ENCODE data around the gene PLK2. TPM values are rescaled to one million over a fixed set of nuclear protein-coding genes. Genes with fewer than 3 reads are reported as not detected.

The PLK2 gene
- total RNA-seq, 4 donors from 2014 or later = 18.2 to 61.4 (median 36.4) TPM

- Histone ChIP-seq H3K36me3 (peaks cover 0 to 19% of the 10 kb centered on the region in 2 donors), H3K27me3 (no peaks in the 10 kb centered on the region), H3K27ac (no peak overlapping the region), H3K9me3 (no peaks in the 10 kb centered on the region), H3K4me3 (no peak overlapping the region), H3K4me1 (peaks cover 0 to 5% (median 0%) of the 10 kb centered on the region in 3 donors)
- 79 to 86% methylated on average over 2 to 3 of the region's 3 CpGs for WGBS, 2 donors (ENCODE audit: low coverage in 1 of 2)
- ATAC-seq = no peak
- TF ChIP-seq CTCF (IDR thresholded peaks at IDR 0.05) (no peak), POLR2AphosphoS5 (IDR thresholded peaks at IDR 0.05) (no peak), POLR2A (IDR thresholded peaks at IDR 0.05) (no peak), EP300 (IDR thresholded peaks at IDR 0.05) (no peak)
Measured at GRCh38 chr5:58450018-58450417, 9.9 kb downstream of the PLK2 start.

GRCh38 chr5:58447226-58447625 lies 12.7 kb downstream of the PLK2 start:
- no peak for TF ChIP-seq CTCF (IDR thresholded peaks at IDR 0.05)
- no peak for TF ChIP-seq POLR2AphosphoS5 (IDR thresholded peaks at IDR 0.05)
- TF ChIP-seq EP300 (IDR thresholded peaks at IDR 0.05) = no peak
- TF ChIP-seq POLR2A (IDR thresholded peaks at IDR 0.05) = no peak
- ATAC-seq = no peak
- no peaks in the 10 kb centered on the region for H3K36me3 ChIP-seq
- H3K4me1 ChIP-seq = no peaks in the 10 kb centered on the region
- no peak overlapping the region for H3K27ac ChIP-seq
- H3K9me3 ChIP-seq = no peaks in the 10 kb centered on the region
- WGBS, 2 donors (ENCODE audit: low coverage in 1 of 2) = 71 to 75% methylated on average over 2 of the region's 2 CpGs
- H3K27me3 ChIP-seq = peaks cover 10% of the 10 kb centered on the region
- H3K4me3 ChIP-seq = no peak overlapping the region

- 84 to 90% methylated on average over 8 of the region's 10 CpGs for WGBS, 2 donors (ENCODE audit: low coverage in 1 of 2)
Measured at GRCh38 chr5:58446024-58446423, 13.9 kb downstream of the PLK2 start.

GRCh38 chr5:58444805-58445204 lies 15.1 kb downstream of the PLK2 start:
- ATAC-seq = no peak
- TF ChIP-seq EP300 (IDR thresholded peaks at IDR 0.05) = no peak
- no peak overlapping the region for H3K4me3 ChIP-seq
- no peaks in the 10 kb centered on the region for H3K36me3 ChIP-seq
- no peaks in the 10 kb centered on the region for H3K9me3 ChIP-seq
- no peak overlapping the region for H3K27ac ChIP-seq
- H3K4me1 ChIP-seq = no peaks in the 10 kb centered on the region
- H3K27me3 ChIP-seq = peaks cover 10% of the 10 kb centered on the region

More at GRCh38 chr5:58446024-58446423, 13.9 kb downstream of the PLK2 start:
- H3K4me3 ChIP-seq = no peak overlapping the region
- ATAC-seq = no peak
- H3K9me3 ChIP-seq = no peaks in the 10 kb centered on the region
- TF ChIP-seq POLR2A (IDR thresholded peaks at IDR 0.05) = no peak
- TF ChIP-seq CTCF (IDR thresholded peaks at IDR 0.05) = no peak
- no peak for TF ChIP-seq EP300 (IDR thresholded peaks at IDR 0.05)
- TF ChIP-seq POLR2AphosphoS5 (IDR thresholded peaks at IDR 0.05) = no peak
- H3K36me3 ChIP-seq = no peaks in the 10 kb centered on the region
- peaks cover 10% of the 10 kb centered on the region for H3K27me3 ChIP-seq
- no peaks in the 10 kb centered on the region for H3K4me1 ChIP-seq
- no peak overlapping the region for H3K27ac ChIP-seq

GRCh38 chr5:58440901-58441460 lies 18.9 kb downstream of the PLK2 start:
- Histone ChIP-seq H3K27me3 (peaks cover 10% of the 10 kb centered on the region), H3K4me3 (no peak overlapping the region), H3K9me3 (no peaks in the 10 kb centered on the region), H3K36me3 (no peaks in the 10 kb centered on the region), H3K27ac (no peak overlapping the region), H3K4me1 (no peaks in the 10 kb centered on the region)
- no peak for TF ChIP-seq POLR2A (IDR thresholded peaks at IDR 0.05)
- no peak for TF ChIP-seq POLR2AphosphoS5 (IDR thresholded peaks at IDR 0.05)
- TF ChIP-seq CTCF (IDR thresholded peaks at IDR 0.05) = no peak
- TF ChIP-seq EP300 (IDR thresholded peaks at IDR 0.05) = no peak
- WGBS, 2 donors (ENCODE audit: low coverage in 1 of 2) = 13% methylated on average over 3 of the region's 3 CpGs
- no peak for ATAC-seq
